ENCODE measurements around the gene USP31. TPM values are rescaled to one million over a fixed set of nuclear protein-coding genes. Genes with fewer than 3 reads are reported as not detected.

Gene USP31
- total and polyA plus RNA-seq, 7 experiments from 2014 or later: 0.20 to 6.0 (median 3.6) TPM

GRCh38 chr16:23149993-23150364, 727 bp upstream of the USP31 start:
- Histone ChIP-seq H3K4me1 (ENCODE audit: control insufficient read depth in 2 of 2, insufficient read depth in 2 of 2, low read length in 2 of 2) (peaks cover 0 to 6% of the 10 kb centered on the region in 2 donors), H3K9me3 (ENCODE audit: control insufficient read depth in 2 of 3, low read length in 3 of 3) (no peaks in the 10 kb centered on the region), H3K27me3 (ENCODE audit: control insufficient read depth in 2 of 2, insufficient read depth in 2 of 2, low read length in 2 of 2) (no peaks in the 10 kb centered on the region), H3K36me3 (ENCODE audit: control insufficient read depth in 2 of 3, insufficient read depth in 3 of 3, low read length in 3 of 3) (no peaks in the 10 kb centered on the region), H3K27ac (ENCODE audit: low read depth, low read length) (no peak overlapping the region), H3K4me3 (ENCODE audit: low read length) (peak overlapping the region; percentile 93)
- ChIA-PET POLR2A (no interaction called here), CTCF (no interaction called here)
- Mint-ChIP-seq H3K4me1 (peaks cover 10 to 23% (median 20%) of the 10 kb centered on the region in 7 donors), H3K4me3 (peak overlapping the region; percentile 90 to 95 (median 92)), H3K27ac (peak overlapping the region in 7 of 9 donors; percentile 37 to 91 (median 77)), H3K36me3 (peaks cover 0 to 2% (median 0%) of the 10 kb centered on the region in 5 donors), H3K9me3 (peaks cover 0 to 4% (median 0%) of the 10 kb centered on the region in 11 donors), H3K27me3 (peaks cover 3 to 16% (median 8%) of the 10 kb centered on the region in 5 donors)
- no peak for DNase-seq
- intact Hi-C loops (cut with micrococcal nuclease): loop anchor here (1.0 to 5.0 kb wide), 5 partner anchors 32 to 1505 kb away; partner anchors contain the start of genes DCTN5 (in 2 of the 2), PALB2 (in 2 of the 2) and SCNN1G (in 1 of the 2)
- no peak for ATAC-seq

GRCh38 chr16:23148513-23149266, 562 bp downstream of the USP31 start:
- peaks cover 0 to 4% (median 0%) of the 10 kb centered on the region in 11 donors for H3K9me3 Mint-ChIP-seq
- no peaks in the 10 kb centered on the region for H3K36me3 ChIP-seq (ENCODE audit: control insufficient read depth in 2 of 3, insufficient read depth in 3 of 3, low read length in 3 of 3)
- peak overlapping the region; percentile 85 to 98 (median 96) for H3K4me3 Mint-ChIP-seq
- ATAC-seq (peak; percentile 51), DNase-seq (peak; percentile 41 to 58 (median 52))
- peaks cover 0 to 6% of the 10 kb centered on the region in 2 donors for H3K4me1 ChIP-seq (ENCODE audit: control insufficient read depth in 2 of 2, insufficient read depth in 2 of 2, low read length in 2 of 2)
- peaks cover 0 to 7% (median 0%) of the 10 kb centered on the region in 5 donors for H3K27me3 Mint-ChIP-seq
- no peaks in the 10 kb centered on the region for H3K27me3 ChIP-seq (ENCODE audit: control insufficient read depth in 2 of 2, insufficient read depth in 2 of 2, low read length in 2 of 2)
- H3K4me1 Mint-ChIP-seq: peaks cover 12 to 25% (median 22%) of the 10 kb centered on the region in 7 donors
- H3K9me3 ChIP-seq (ENCODE audit: control insufficient read depth in 2 of 3, low read length in 3 of 3): no peaks in the 10 kb centered on the region
- intact Hi-C loops (cut with micrococcal nuclease): loop anchor here (1.0 to 5.0 kb wide), 5 partner anchors 34 to 1504 kb away; partner anchors contain the start of genes DCTN5 (in 2 of the 2), PALB2 (in 2 of the 2) and SCNN1G (in 1 of the 2)
- CTCF ChIA-PET: no interaction called here
- H3K27ac Mint-ChIP-seq: peak overlapping the region; percentile 20 to 92 (median 77)
- no peak overlapping the region for H3K27ac ChIP-seq (ENCODE audit: low read depth, low read length)
- peaks cover 0 to 2% (median 0%) of the 10 kb centered on the region in 5 donors for H3K36me3 Mint-ChIP-seq
- H3K4me3 ChIP-seq (ENCODE audit: low read length): peak overlapping the region; percentile 69
- POLR2A ChIA-PET: no interaction called here

GRCh38 chr16:23148166-23148512, 1.1 kb downstream of the USP31 start:
- no peaks in the 10 kb centered on the region for H3K27me3 ChIP-seq (ENCODE audit: control insufficient read depth in 2 of 2, insufficient read depth in 2 of 2, low read length in 2 of 2)
- Mint-ChIP-seq H3K27me3 (peaks cover 0 to 7% (median 0%) of the 10 kb centered on the region in 5 donors), H3K4me3 (peak overlapping the region; percentile 85 to 98 (median 96)), H3K4me1 (peaks cover 12 to 25% (median 22%) of the 10 kb centered on the region in 7 donors), H3K36me3 (peaks cover 0 to 2% (median 0%) of the 10 kb centered on the region in 5 donors), H3K9me3 (peaks cover 0 to 4% (median 0%) of the 10 kb centered on the region in 11 donors), H3K27ac (peak overlapping the region; percentile 20 to 92 (median 77))
- CTCF ChIA-PET: no interaction called here
- intact Hi-C loops (cut with micrococcal nuclease): loop anchor here (2.0 to 5.0 kb wide), 4 partner anchors 51 to 1503 kb away; partner anchors contain the start of genes DCTN5 (in 2 of the 2) and PALB2 (in 2 of the 2)
- H3K4me3 ChIP-seq (ENCODE audit: low read length): peak overlapping the region; percentile 69
- H3K36me3 ChIP-seq (ENCODE audit: control insufficient read depth in 2 of 3, insufficient read depth in 3 of 3, low read length in 3 of 3): no peaks in the 10 kb centered on the region
- ATAC-seq (no peak), DNase-seq (no peak)
- H3K9me3 ChIP-seq (ENCODE audit: control insufficient read depth in 2 of 3, low read length in 3 of 3): no peaks in the 10 kb centered on the region
- no peak overlapping the region for H3K27ac ChIP-seq (ENCODE audit: low read depth, low read length)
- H3K4me1 ChIP-seq (ENCODE audit: control insufficient read depth in 2 of 2, insufficient read depth in 2 of 2, low read length in 2 of 2): peaks cover 0 to 6% of the 10 kb centered on the region in 2 donors
- POLR2A ChIA-PET: no interaction called here

- H3K36me3 ChIP-seq (ENCODE audit: control insufficient read depth in 2 of 3, insufficient read depth in 3 of 3, low read length in 3 of 3): no peaks in the 10 kb centered on the region
- Mint-ChIP-seq H3K27ac (peak overlapping the region in 2 of 9 donors; percentile 20 to 77), H3K27me3 (peaks cover 0 to 3% (median 0%) of the 10 kb centered on the region in 5 donors), H3K36me3 (peaks cover 0 to 2% (median 0%) of the 10 kb centered on the region in 5 donors), H3K9me3 (peaks cover 0 to 4% (median 0%) of the 10 kb centered on the region in 11 donors), H3K4me1 (peaks cover 12 to 25% (median 22%) of the 10 kb centered on the region in 7 donors), H3K4me3 (peak overlapping the region; percentile 85 to 98 (median 96))
- no peaks in the 10 kb centered on the region for H3K9me3 ChIP-seq (ENCODE audit: control insufficient read depth in 2 of 3, low read length in 3 of 3)
- no peak overlapping the region for H3K4me3 ChIP-seq (ENCODE audit: low read length)
- H3K27ac ChIP-seq (ENCODE audit: low read depth, low read length): no peak overlapping the region
- peaks cover 0 to 6% of the 10 kb centered on the region in 2 donors for H3K4me1 ChIP-seq (ENCODE audit: control insufficient read depth in 2 of 2, insufficient read depth in 2 of 2, low read length in 2 of 2)
- no peaks in the 10 kb centered on the region for H3K27me3 ChIP-seq (ENCODE audit: control insufficient read depth in 2 of 2, insufficient read depth in 2 of 2, low read length in 2 of 2)
- POLR2A ChIA-PET: no interaction called here
- CTCF ChIA-PET: no interaction called here
- intact Hi-C loops (cut with micrococcal nuclease): loop anchor here (2.0 to 5.0 kb wide), 4 partner anchors 51 to 1503 kb away; partner anchors contain the start of genes DCTN5 (in 2 of the 2) and PALB2 (in 2 of the 2)
- DNase-seq: no peak
- no peak for ATAC-seq
These were observed 1.6 kb downstream of the USP31 start for GRCh38 chr16:23147666-23148065.

GRCh38 chr16:23146877-23147601, 2.2 kb downstream of the USP31 start:
- ChIA-PET POLR2A (no interaction called here), CTCF (interaction anchor here (0.6 kb wide), 1 partner anchor 18 kb away, joined by 3 read pairs; no protein-coding TSS in a partner anchor)
- Histone ChIP-seq H3K27me3 (ENCODE audit: control insufficient read depth in 2 of 2, insufficient read depth in 2 of 2, low read length in 2 of 2) (no peaks in the 10 kb centered on the region), H3K4me3 (ENCODE audit: low read length) (no peak overlapping the region), H3K36me3 (ENCODE audit: control insufficient read depth in 2 of 3, insufficient read depth in 3 of 3, low read length in 3 of 3) (no peaks in the 10 kb centered on the region), H3K27ac (ENCODE audit: low read depth, low read length) (no peak overlapping the region), H3K4me1 (ENCODE audit: control insufficient read depth in 2 of 2, insufficient read depth in 2 of 2, low read length in 2 of 2) (peaks cover 0 to 6% of the 10 kb centered on the region in 2 donors), H3K9me3 (ENCODE audit: control insufficient read depth in 2 of 3, low read length in 3 of 3) (no peaks in the 10 kb centered on the region)
- peaks cover 0 to 3% (median 0%) of the 10 kb centered on the region in 5 donors for H3K27me3 Mint-ChIP-seq
- peaks cover 0 to 2% (median 0%) of the 10 kb centered on the region in 5 donors for H3K36me3 Mint-ChIP-seq
- H3K9me3 Mint-ChIP-seq: peaks cover 0 to 4% (median 0%) of the 10 kb centered on the region in 11 donors
- peaks cover 12 to 25% (median 22%) of the 10 kb centered on the region in 7 donors for H3K4me1 Mint-ChIP-seq
- no peak overlapping the region for H3K27ac Mint-ChIP-seq
- no peak for DNase-seq
- ATAC-seq: no peak
- H3K4me3 Mint-ChIP-seq: peak overlapping the region in 8 of 10 donors; percentile 2 to 52 (median 10)
- intact Hi-C loops (cut with micrococcal nuclease): loop anchor here in 1 of 2 donors (5.0 kb wide), 1 partner anchor 495 kb away; the partner anchor contains the start of genes DCTN5 and PALB2

- peaks cover 0 to 2% (median 0%) of the 10 kb centered on the region in 11 donors for H3K9me3 Mint-ChIP-seq
- Histone ChIP-seq H3K27me3 (ENCODE audit: control insufficient read depth in 2 of 2, insufficient read depth in 2 of 2, low read length in 2 of 2) (no peaks in the 10 kb centered on the region), H3K27ac (ENCODE audit: low read depth, low read length) (no peak overlapping the region), H3K4me3 (ENCODE audit: low read length) (no peak overlapping the region), H3K36me3 (ENCODE audit: control insufficient read depth in 2 of 3, insufficient read depth in 3 of 3, low read length in 3 of 3) (no peaks in the 10 kb centered on the region), H3K9me3 (ENCODE audit: control insufficient read depth in 2 of 3, low read length in 3 of 3) (no peaks in the 10 kb centered on the region), H3K4me1 (ENCODE audit: control insufficient read depth in 2 of 2, insufficient read depth in 2 of 2, low read length in 2 of 2) (peaks cover 0 to 6% of the 10 kb centered on the region in 2 donors)
- intact Hi-C loops (cut with micrococcal nuclease): loop anchor here in 1 of 2 donors (5.0 kb wide), 1 partner anchor 497 kb away; the partner anchor contains the start of genes DCTN5 and PALB2
- CTCF ChIA-PET: no interaction called here
- H3K27ac Mint-ChIP-seq: no peak overlapping the region
- peaks cover 0 to 3% (median 0%) of the 10 kb centered on the region in 5 donors for H3K27me3 Mint-ChIP-seq
- H3K4me1 Mint-ChIP-seq: peaks cover 12 to 25% (median 22%) of the 10 kb centered on the region in 7 donors
- peak overlapping the region in 1 of 10 donors; percentile 63 for H3K4me3 Mint-ChIP-seq
- ATAC-seq (no peak), DNase-seq (no peak)
- peaks cover 0 to 2% (median 0%) of the 10 kb centered on the region in 5 donors for H3K36me3 Mint-ChIP-seq
- POLR2A ChIA-PET: no interaction called here
These were observed 3.6 kb downstream of the USP31 start for GRCh38 chr16:23145608-23146007.

Measured in naive thymus-derived CD4-positive, alpha-beta T cell (primary cell).